Activated CD4-positive, alpha-beta T cell treated with anti-CD3 and anti-CD28 coated beads for 24 hours (primary cell): ENCODE data around the gene LPIN1.
"Not testable (repeated sequence)": the region's sequence is repeated elsewhere in the genome, so short reads cannot be mapped to it uniquely, and the experiment has no call there.

ENCODE experiments used
- DNase-seq, 2 donors: peaks; one replicate each; pipeline ENCODE4 v3.0.0-alpha.2; 2020; ENCODE audit warnings: low read depth in 2 of 2

LPIN1 gene

GRCh38 chr2:11835403-11835802, 89.0 kb downstream of the LPIN1 start:
- no peak for DNase-seq

GRCh38 chr2:11836647-11837219, 90.3 kb downstream of the LPIN1 start:
- DNase-seq, result no peak

- no peak for DNase-seq
Measured at GRCh38 chr2:11837875-11838734, 91.7 kb downstream of the LPIN1 start.

GRCh38 chr2:11839916-11840315, 93.5 kb downstream of the LPIN1 start:
- DNase-seq, result no peak

- DNase-seq, result no peak
Measured at GRCh38 chr2:11842336-11842735, 95.9 kb downstream of the LPIN1 start.

GRCh38 chr2:11844798-11845197, 98.4 kb downstream of the LPIN1 start:
- DNase-seq, result not testable (repeated sequence)

GRCh38 chr2:11847935-11848334, 101.5 kb downstream of the LPIN1 start:
- DNase-seq, result not testable (repeated sequence)

- no peak for DNase-seq
Measured at GRCh38 chr2:11850082-11850481, 103.7 kb downstream of the LPIN1 start.

GRCh38 chr2:11852526-11853196, 106.2 kb downstream of the LPIN1 start:
- DNase-seq, result no peak

GRCh38 chr2:11853197-11853588, 106.8 kb downstream of the LPIN1 start:
- DNase-seq, result no peak

GRCh38 chr2:11855064-11855760, 108.8 kb downstream of the LPIN1 start:
- DNase-seq, result no peak

- no peak for DNase-seq
Measured at GRCh38 chr2:11856095-11856494, 109.7 kb downstream of the LPIN1 start.

- DNase-seq, result no peak
Measured at GRCh38 chr2:11858883-11859282, 112.5 kb downstream of the LPIN1 start.

- DNase-seq, result not testable (repeated sequence)
Measured at GRCh38 chr2:11859975-11860374, 113.5 kb downstream of the LPIN1 start.

GRCh38 chr2:11861044-11861443, 114.6 kb downstream of the LPIN1 start:
- DNase-seq, result no peak

GRCh38 chr2:11862049-11862448, 115.6 kb downstream of the LPIN1 start:
- DNase-seq, result no peak

GRCh38 chr2:11863103-11863502, 116.7 kb downstream of the LPIN1 start:
- DNase-seq, result no peak

- peak; percentile 58 for DNase-seq
Measured at GRCh38 chr2:11863513-11864328, 117.3 kb downstream of the LPIN1 start.

- DNase-seq, result no peak
Measured at GRCh38 chr2:11864724-11865123, 118.3 kb downstream of the LPIN1 start.

- DNase-seq, result no peak
Measured at GRCh38 chr2:11865378-11865777, 118.9 kb downstream of the LPIN1 start.

GRCh38 chr2:11865805-11866204, 119.4 kb downstream of the LPIN1 start:
- no peak for DNase-seq
